Type B pancreatic cell (in vitro differentiated cells): ENCODE results near the gene NPTX1. TPM values are rescaled to one million over a fixed set of nuclear protein-coding genes. Genes with fewer than 3 reads are reported as not detected.

Experiments
- DNase-seq: peaks from one replicate; pipeline ENCODE4 v3.0.0; 2021; ENCODE audit warnings: mixed read lengths; ENCODE audit not compliant: unreplicated experiment; ENCODE audit errors: extremely low spot score
- H3K27ac Mint-ChIP-seq: 2 replicates; pipeline ENCODE4 v1.8.0; 2021; ENCODE audit warnings: mild to moderate bottlenecking, mixed read lengths
- H3K27me3 Mint-ChIP-seq: 2 replicates; pipeline ENCODE4 v1.8.0; 2021; ENCODE audit warnings: mixed read lengths
- H3K36me3 Mint-ChIP-seq: 2 replicates; pipeline ENCODE4 v1.8.0; 2021; ENCODE audit warnings: mixed read lengths
- H3K4me1 Mint-ChIP-seq: one replicate; pipeline ENCODE4 v1.8.0; 2021; ENCODE audit warnings: mixed read lengths; ENCODE audit not compliant: unreplicated experiment
- H3K4me3 Mint-ChIP-seq: 2 replicates; pipeline ENCODE4 v1.8.0; 2021; ENCODE audit warnings: mild to moderate bottlenecking, mixed read lengths
- H3K9me3 Mint-ChIP-seq: 2 replicates; pipeline ENCODE4 v1.8.0; 2021; ENCODE audit warnings: mixed read lengths
- CTCF ChIP-seq: fragments of 200-600 bp; sonication (generic); conservative IDR thresholded peaks from 2 replicates; pipeline ENCODE4 v1.5.0; 2021; ENCODE audit warnings: antibody characterized with exemption, mild to moderate bottlenecking
- total RNA-seq: library from RNA; stranded (reverse); gene quantifications from 2 replicates; pipeline ENCODE4 v1.2.1, GENCODE V29; 2021; ENCODE audit warnings: low replicate concordance

NPTX1 gene
- total RNA-seq, 1 donor from 2014 or later: 4.7 TPM

GRCh38 chr17:80452173-80452915 lies 24.1 kb downstream of the NPTX1 start:
- Mint-ChIP-seq H3K4me1 (peaks cover 12% of the 10 kb centered on the region), H3K27me3 (peaks cover 5% of the 10 kb centered on the region), H3K27ac (no peak overlapping the region), H3K36me3 (no peaks in the 10 kb centered on the region), H3K4me3 (peak overlapping the region; percentile 92), H3K9me3 (no peaks in the 10 kb centered on the region)
- no peak for TF ChIP-seq CTCF
- DNase-seq: no peak

- DNase-seq: no peak
- H3K27ac Mint-ChIP-seq: no peak overlapping the region
- H3K27me3 Mint-ChIP-seq: no peaks in the 10 kb centered on the region
- no peak for TF ChIP-seq CTCF
- peaks cover 12% of the 10 kb centered on the region for H3K4me1 Mint-ChIP-seq
- H3K9me3 Mint-ChIP-seq: no peaks in the 10 kb centered on the region
- H3K36me3 Mint-ChIP-seq: no peaks in the 10 kb centered on the region
- H3K4me3 Mint-ChIP-seq: no peak overlapping the region
Observed at GRCh38 chr17:80451104-80451775, 25.2 kb downstream of the NPTX1 start.

GRCh38 chr17:80449930-80450576 lies 26.4 kb downstream of the NPTX1 start:
- H3K4me1 Mint-ChIP-seq: peaks cover 8% of the 10 kb centered on the region
- H3K4me3 Mint-ChIP-seq: no peak overlapping the region

GRCh38 chr17:80449194-80449929 lies 27.0 kb downstream of the NPTX1 start:
- no peak overlapping the region for H3K4me3 Mint-ChIP-seq
- H3K36me3 Mint-ChIP-seq: no peaks in the 10 kb centered on the region
- H3K27me3 Mint-ChIP-seq: no peaks in the 10 kb centered on the region

More at GRCh38 chr17:80449930-80450576, 26.4 kb downstream of the NPTX1 start:
- no peak for TF ChIP-seq CTCF
- no peaks in the 10 kb centered on the region for H3K9me3 Mint-ChIP-seq
- no peak for DNase-seq
- no peaks in the 10 kb centered on the region for H3K27me3 Mint-ChIP-seq
- H3K27ac Mint-ChIP-seq: no peak overlapping the region
- no peaks in the 10 kb centered on the region for H3K36me3 Mint-ChIP-seq

More at GRCh38 chr17:80449194-80449929, 27.0 kb downstream of the NPTX1 start:
- H3K27ac Mint-ChIP-seq: no peak overlapping the region
- H3K9me3 Mint-ChIP-seq: no peaks in the 10 kb centered on the region
- H3K4me1 Mint-ChIP-seq: peaks cover 8% of the 10 kb centered on the region
- no peak for TF ChIP-seq CTCF
- no peak for DNase-seq
